ENCODE measurements around the gene CHST5. TPM values are rescaled to one million over a fixed set of nuclear protein-coding genes. Genes with fewer than 3 reads are reported as not detected.

The CHST5 gene
- polyA plus RNA-seq, 1 of the 3 experiments (the other 2 are of a cell fraction), result 0.49 TPM

GRCh38 chr16:75483222-75483621, 52.7 kb downstream of the CHST5 start:
- no peaks in the 10 kb centered on the region for H3K27me3 ChIP-seq (ENCODE audit: insufficient read depth)
- no peaks in the 10 kb centered on the region for H3K79me2 ChIP-seq (ENCODE audit: insufficient read depth)
- H3K4me3 ChIP-seq (ENCODE audit: low read depth in 2 of 2, low read length in 1 of 2), result no peak overlapping the region
- no peak overlapping the region for H3K27ac ChIP-seq (ENCODE audit: low read depth in 2 of 2, low read length in 1 of 2)
- H3F3A ChIP-seq (replicated peaks; ENCODE audit: insufficient read depth), result no peaks in the 10 kb centered on the region
- TF ChIP-seq TCF12 (IDR thresholded peaks at IDR 0.05), result no peak
- TF ChIP-seq FOSL2 (IDR thresholded peaks at IDR 0.05; ENCODE audit: borderline replicate concordance, low read depth), result peak; percentile 65; the same call in 1 of the 2 replicates
- no peak for TF ChIP-seq ZBTB33 (IDR thresholded peaks at IDR 0.05; ENCODE audit: borderline replicate concordance, low read depth)
- no peak for TF ChIP-seq GATA2 (CRISPR knock-in tag; IDR thresholded peaks at IDR 0.05)
- TF ChIP-seq, protein P1, sequence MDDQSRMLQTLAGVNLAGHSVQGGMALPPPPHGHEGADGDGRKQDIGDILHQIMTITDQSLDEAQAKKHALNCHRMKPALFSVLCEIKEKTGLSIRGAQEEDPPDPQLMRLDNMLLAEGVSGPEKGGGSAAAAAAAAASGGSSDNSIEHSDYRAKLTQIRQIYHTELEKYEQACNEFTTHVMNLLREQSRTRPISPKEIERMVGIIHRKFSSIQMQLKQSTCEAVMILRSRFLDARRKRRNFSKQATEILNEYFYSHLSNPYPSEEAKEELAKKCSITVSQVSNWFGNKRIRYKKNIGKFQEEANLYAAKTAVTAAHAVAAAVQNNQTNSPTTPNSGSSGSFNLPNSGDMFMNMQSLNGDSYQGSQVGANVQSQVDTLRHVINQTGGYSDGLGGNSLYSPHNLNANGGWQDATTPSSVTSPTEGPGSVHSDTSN (IDR thresholded peaks at IDR 0.05), result no peak; the same call in 1 of the 2 replicates
- TF ChIP-seq EZH2phosphoT487 (IDR thresholded peaks at IDR 0.05; ENCODE audit: borderline replicate concordance, low read depth), result no peak
- TF ChIP-seq, protein P2, sequence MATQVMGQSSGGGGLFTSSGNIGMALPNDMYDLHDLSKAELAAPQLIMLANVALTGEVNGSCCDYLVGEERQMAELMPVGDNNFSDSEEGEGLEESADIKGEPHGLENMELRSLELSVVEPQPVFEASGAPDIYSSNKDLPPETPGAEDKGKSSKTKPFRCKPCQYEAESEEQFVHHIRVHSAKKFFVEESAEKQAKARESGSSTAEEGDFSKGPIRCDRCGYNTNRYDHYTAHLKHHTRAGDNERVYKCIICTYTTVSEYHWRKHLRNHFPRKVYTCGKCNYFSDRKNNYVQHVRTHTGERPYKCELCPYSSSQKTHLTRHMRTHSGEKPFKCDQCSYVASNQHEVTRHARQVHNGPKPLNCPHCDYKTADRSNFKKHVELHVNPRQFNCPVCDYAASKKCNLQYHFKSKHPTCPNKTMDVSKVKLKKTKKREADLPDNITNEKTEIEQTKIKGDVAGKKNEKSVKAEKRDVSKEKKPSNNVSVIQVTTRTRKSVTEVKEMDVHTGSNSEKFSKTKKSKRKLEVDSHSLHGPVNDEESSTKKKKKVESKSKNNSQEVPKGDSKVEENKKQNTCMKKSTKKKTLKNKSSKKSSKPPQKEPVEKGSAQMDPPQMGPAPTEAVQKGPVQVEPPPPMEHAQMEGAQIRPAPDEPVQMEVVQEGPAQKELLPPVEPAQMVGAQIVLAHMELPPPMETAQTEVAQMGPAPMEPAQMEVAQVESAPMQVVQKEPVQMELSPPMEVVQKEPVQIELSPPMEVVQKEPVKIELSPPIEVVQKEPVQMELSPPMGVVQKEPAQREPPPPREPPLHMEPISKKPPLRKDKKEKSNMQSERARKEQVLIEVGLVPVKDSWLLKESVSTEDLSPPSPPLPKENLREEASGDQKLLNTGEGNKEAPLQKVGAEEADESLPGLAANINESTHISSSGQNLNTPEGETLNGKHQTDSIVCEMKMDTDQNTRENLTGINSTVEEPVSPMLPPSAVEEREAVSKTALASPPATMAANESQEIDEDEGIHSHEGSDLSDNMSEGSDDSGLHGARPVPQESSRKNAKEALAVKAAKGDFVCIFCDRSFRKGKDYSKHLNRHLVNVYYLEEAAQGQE (IDR thresholded peaks at IDR 0.05; ENCODE audit: low read depth, low read length), result no peak
- TF ChIP-seq IRF3 (IDR thresholded peaks at IDR 0.05; ENCODE audit: low read depth, low read length), result no peak
- TF ChIP-seq RXRA (IDR thresholded peaks at IDR 0.05; ENCODE audit: borderline replicate concordance, low read depth), result no peak
- TF ChIP-seq FOXM1 (IDR thresholded peaks at IDR 0.05; ENCODE audit: low read depth), result no peak
- no peak for TF ChIP-seq NRF1 (IDR thresholded peaks at IDR 0.05; ENCODE audit: low read depth, low read length)
- TF ChIP-seq, protein P3, sequence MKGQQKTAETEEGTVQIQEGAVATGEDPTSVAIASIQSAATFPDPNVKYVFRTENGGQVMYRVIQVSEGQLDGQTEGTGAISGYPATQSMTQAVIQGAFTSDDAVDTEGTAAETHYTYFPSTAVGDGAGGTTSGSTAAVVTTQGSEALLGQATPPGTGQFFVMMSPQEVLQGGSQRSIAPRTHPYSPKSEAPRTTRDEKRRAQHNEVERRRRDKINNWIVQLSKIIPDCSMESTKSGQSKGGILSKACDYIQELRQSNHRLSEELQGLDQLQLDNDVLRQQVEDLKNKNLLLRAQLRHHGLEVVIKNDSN (IDR thresholded peaks at IDR 0.05; ENCODE audit: borderline replicate concordance, low read depth), result no peak
- TF ChIP-seq EP300 (IDR thresholded peaks at IDR 0.05; ENCODE audit: borderline replicate concordance in 1 of 2, low read depth in 1 of 2, low read length in 1 of 2), result no peak
- TF ChIP-seq RAD21 (IDR thresholded peaks at IDR 0.05; ENCODE audit: low read length), result no peak
- TF ChIP-seq MEF2A (IDR thresholded peaks at IDR 0.05; ENCODE audit: borderline replicate concordance, low read depth), result no peak
- TF ChIP-seq, protein P4, sequence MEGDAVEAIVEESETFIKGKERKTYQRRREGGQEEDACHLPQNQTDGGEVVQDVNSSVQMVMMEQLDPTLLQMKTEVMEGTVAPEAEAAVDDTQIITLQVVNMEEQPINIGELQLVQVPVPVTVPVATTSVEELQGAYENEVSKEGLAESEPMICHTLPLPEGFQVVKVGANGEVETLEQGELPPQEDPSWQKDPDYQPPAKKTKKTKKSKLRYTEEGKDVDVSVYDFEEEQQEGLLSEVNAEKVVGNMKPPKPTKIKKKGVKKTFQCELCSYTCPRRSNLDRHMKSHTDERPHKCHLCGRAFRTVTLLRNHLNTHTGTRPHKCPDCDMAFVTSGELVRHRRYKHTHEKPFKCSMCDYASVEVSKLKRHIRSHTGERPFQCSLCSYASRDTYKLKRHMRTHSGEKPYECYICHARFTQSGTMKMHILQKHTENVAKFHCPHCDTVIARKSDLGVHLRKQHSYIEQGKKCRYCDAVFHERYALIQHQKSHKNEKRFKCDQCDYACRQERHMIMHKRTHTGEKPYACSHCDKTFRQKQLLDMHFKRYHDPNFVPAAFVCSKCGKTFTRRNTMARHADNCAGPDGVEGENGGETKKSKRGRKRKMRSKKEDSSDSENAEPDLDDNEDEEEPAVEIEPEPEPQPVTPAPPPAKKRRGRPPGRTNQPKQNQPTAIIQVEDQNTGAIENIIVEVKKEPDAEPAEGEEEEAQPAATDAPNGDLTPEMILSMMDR (IDR thresholded peaks at IDR 0.05), result no peak
- peak; percentile 56 for TF ChIP-seq JUND (IDR thresholded peaks at IDR 0.05)
- TF ChIP-seq NFIC (IDR thresholded peaks at IDR 0.05; ENCODE audit: borderline replicate concordance), result peak; percentile 8; the same call in 1 of the 2 replicates
- ChIA-PET CTCF (no interaction called here), POLR2A (no interaction called here)
- H4K20me1 ChIP-seq (ENCODE audit: insufficient read depth), result no peaks in the 10 kb centered on the region
- H3K9ac ChIP-seq, result no peak overlapping the region
- H3K9me3 ChIP-seq, result no peaks in the 10 kb centered on the region
- H3K36me3 ChIP-seq (replicated peaks in 1 of 2; ENCODE audit: control insufficient read depth in 1 of 2, insufficient read depth in 2 of 2, low read length in 1 of 2), result no peaks in the 10 kb centered on the region
- no peak overlapping the region for H3K4me2 ChIP-seq
- no peaks in the 10 kb centered on the region for H3K4me1 ChIP-seq (ENCODE audit: control insufficient read depth in 1 of 2, insufficient read depth in 2 of 2, low read depth in 1 of 2, low read length in 1 of 2)
- no peaks in the 10 kb centered on the region for H3K9me2 ChIP-seq
- no peak overlapping the region for H2AFZ ChIP-seq (ENCODE audit: low read depth)
- DNase-seq, result no peak
- 57% methylated on average over 1 of the region's 2 CpGs for WGBS (ENCODE audit: low lambda C conversion rate)

Measured in SK-N-SH (cell line).